Upper lobe of left lung (tissue), 4 donors: ENCODE results near the gene RASA1.

ENCODE experiments used
- POLR2A ChIP-seq, 4 donors: fragments of 450-650 bp; IDR thresholded peaks; one replicate each; pipeline ENCODE4 v1.5.1; 2016 to 2017; ENCODE audit warnings: antibody characterized with exemption in 4 of 4, mild to moderate bottlenecking in 2 of 4
- POLR2AphosphoS5 ChIP-seq, 2 donors: sonication (generic); formaldehyde crosslinking; IDR thresholded peaks; one replicate each; pipeline ENCODE4 v1.5.1; 2017; ENCODE audit warnings: antibody characterized with exemption in 2 of 2
- TF ChIP-seq, protein P1 (sequence below), 6 experiments: fragments of 450-650 bp in 4 of 6; fragments of 200-600 bp in 2 of 6; sonication (generic) in 2 of 6; IDR thresholded peaks; one replicate each; pipeline ENCODE4 v1.5.1; 2016 to 2019; ENCODE audit warnings: antibody characterized with exemption in 6 of 6

DNA sequence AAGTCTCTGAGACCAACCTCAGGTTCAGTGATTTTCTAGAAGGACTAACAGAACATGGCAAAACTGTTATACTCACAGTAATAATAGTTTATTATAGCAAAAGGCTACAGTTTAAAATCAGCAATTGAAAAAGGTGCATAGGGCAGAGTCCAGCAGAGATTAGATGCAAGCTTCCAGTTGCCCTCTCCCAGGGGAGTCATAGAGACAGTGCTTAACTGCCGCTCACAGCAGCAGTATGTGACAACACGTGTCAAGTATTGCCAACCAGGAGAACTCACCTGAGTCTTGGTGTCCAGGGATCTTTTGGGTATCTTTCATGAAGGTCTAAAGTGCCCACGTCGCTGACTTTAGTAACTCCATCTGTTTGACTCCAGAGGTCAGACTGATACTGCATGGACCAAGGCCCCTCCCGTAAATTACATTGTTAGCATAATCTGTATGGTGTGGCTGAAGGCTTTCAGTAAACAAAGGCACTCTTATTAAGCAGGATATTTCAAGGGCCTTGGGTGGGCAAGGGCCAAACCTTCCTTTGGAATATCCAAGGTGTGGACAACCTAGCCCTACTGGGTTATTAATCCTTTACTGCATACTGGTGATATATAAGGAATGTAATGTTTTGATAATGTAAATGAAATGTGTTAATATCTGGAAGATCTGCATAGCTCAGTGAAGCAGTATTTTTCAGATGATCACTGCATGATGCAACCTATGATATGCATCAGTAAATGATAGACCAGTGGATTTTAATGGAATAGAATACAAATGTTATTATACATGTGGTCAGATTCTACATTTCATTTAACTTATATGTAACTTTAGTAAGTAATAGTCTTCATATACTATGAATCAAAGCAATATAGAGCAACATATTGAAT, 44.0 kb downstream of the RASA1 start:
- TF ChIP-seq POLR2A (IDR thresholded peaks at IDR 0.05), result no peak
- TF ChIP-seq POLR2AphosphoS5 (IDR thresholded peaks at IDR 0.05), result no peak
- TF ChIP-seq, protein P1, sequence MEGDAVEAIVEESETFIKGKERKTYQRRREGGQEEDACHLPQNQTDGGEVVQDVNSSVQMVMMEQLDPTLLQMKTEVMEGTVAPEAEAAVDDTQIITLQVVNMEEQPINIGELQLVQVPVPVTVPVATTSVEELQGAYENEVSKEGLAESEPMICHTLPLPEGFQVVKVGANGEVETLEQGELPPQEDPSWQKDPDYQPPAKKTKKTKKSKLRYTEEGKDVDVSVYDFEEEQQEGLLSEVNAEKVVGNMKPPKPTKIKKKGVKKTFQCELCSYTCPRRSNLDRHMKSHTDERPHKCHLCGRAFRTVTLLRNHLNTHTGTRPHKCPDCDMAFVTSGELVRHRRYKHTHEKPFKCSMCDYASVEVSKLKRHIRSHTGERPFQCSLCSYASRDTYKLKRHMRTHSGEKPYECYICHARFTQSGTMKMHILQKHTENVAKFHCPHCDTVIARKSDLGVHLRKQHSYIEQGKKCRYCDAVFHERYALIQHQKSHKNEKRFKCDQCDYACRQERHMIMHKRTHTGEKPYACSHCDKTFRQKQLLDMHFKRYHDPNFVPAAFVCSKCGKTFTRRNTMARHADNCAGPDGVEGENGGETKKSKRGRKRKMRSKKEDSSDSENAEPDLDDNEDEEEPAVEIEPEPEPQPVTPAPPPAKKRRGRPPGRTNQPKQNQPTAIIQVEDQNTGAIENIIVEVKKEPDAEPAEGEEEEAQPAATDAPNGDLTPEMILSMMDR (IDR thresholded peaks at IDR 0.05), result no peak
